BE2C (cell line): ENCODE measurements around the gene SASH1.

Experiments
- DNase-seq: peaks from one replicate; pipeline ENCODE4 v3.0.0-alpha.2; 2020
- H3K27me3 ChIP-seq: fragments of 250-450 bp; sonication (Bioruptor Pico); 2 replicates; pipeline ENCODE4 v1.5.1; 2020; ENCODE audit warnings: mild to moderate bottlenecking
- H3K36me3 ChIP-seq: fragments of 250-450 bp; sonication (Bioruptor Pico); 2 replicates; pipeline ENCODE4 v1.5.1; 2020; ENCODE audit warnings: mild to moderate bottlenecking
- H3K4me1 ChIP-seq: fragments of 250-450 bp; sonication (Bioruptor Pico); 2 replicates; pipeline ENCODE4 v1.5.1; 2020
- H3K4me3 ChIP-seq: 2 replicates; pipeline ENCODE4 v1.5.1; 2011; ENCODE audit warnings: low read depth, low read length
- H3K9me3 ChIP-seq: fragments of 250-450 bp; sonication (Bioruptor Pico); 2 replicates; pipeline ENCODE4 v1.5.1; 2020
- CTCF ChIP-seq: IDR thresholded peaks from 2 replicates; pipeline ENCODE4 v1.5.1; 2012; ENCODE audit warnings: mild to moderate bottlenecking, low read depth, low read length

Gene SASH1

DNA sequence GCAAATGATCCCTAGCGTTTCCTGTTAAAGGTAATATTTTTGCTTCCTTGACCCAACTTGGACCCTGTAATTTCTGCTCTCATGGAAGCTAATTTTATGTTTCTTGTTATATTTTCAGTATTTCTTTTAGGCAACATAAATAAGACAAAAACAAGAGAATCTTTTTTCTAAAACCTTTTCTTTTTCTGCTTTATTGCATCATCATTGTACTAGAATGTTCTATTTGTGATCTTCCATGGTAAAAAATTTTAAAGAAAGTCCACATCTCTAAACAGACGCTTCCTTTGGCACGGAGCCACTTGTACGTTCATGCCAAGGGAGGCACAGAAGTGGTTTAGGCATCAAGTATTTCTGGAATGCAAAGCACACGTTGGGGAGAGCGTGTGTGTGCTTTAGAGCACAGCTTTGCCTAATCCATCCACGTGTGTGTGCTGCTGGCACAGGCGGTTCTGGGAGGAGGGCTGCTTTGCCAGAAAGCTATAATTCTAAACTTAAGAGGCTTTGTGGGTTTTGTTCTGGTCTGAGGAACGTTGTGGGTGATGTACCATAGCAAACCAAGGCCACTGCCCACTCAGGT is 98.3 kb downstream of the SASH1 start:
- Histone ChIP-seq H3K36me3 (no peaks in the 10 kb centered on the region), H3K4me3 (no peak overlapping the region), H3K4me1 (no peaks in the 10 kb centered on the region), H3K9me3 (no peaks in the 10 kb centered on the region), H3K27me3 (no peaks in the 10 kb centered on the region)
- TF ChIP-seq CTCF: no peak
- no peak for DNase-seq

GRCh38 chr6:148441454-148441911 is 98.8 kb downstream of the SASH1 start:
- H3K27me3 ChIP-seq: no peaks in the 10 kb centered on the region
- no peak for TF ChIP-seq CTCF
- no peaks in the 10 kb centered on the region for H3K36me3 ChIP-seq
- H3K4me1 ChIP-seq: no peaks in the 10 kb centered on the region
- no peak overlapping the region for H3K4me3 ChIP-seq
- H3K9me3 ChIP-seq: no peaks in the 10 kb centered on the region
- DNase-seq: no peak

DNA sequence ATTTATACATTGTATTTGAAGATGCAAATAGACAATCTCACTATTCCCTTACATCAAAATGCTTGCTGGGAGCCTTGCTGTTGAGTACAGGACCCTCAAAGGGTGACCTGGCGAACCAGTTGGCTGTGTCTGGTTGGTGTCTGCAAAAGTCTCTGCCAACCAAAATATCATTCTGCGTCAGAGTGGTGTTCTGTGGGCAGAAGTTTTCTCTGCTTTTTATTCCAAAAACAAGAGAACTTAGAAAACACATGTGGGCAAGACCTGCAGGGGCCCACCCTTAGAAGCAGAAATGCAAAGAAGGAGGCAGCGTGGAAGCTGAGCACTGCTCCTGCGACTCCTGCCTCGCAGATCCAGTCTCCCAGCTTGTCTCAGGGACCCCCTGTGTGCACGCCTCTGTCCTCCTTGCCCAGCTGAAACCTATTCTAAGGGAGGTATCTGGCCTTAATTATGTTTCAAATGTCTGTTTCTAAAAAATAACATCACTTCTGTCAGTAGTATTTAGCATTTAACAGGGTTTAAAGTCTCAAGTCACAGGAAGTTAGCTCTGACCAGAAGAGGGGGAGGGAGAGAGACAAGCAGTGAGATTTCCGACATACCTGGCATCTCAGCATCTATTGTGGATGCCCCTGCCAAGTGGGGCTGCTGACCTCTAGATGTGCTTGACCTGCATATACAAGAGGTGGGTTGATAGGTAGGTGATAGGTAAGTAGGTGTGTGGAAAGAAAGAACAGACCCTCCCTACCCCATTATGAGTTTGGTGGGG is 101.3 kb downstream of the SASH1 start:
- Histone ChIP-seq H3K4me1 (no peaks in the 10 kb centered on the region), H3K9me3 (no peaks in the 10 kb centered on the region), H3K27me3 (no peaks in the 10 kb centered on the region), H3K36me3 (no peaks in the 10 kb centered on the region), H3K4me3 (no peak overlapping the region)
- no peak for DNase-seq
- no peak for TF ChIP-seq CTCF

DNA sequence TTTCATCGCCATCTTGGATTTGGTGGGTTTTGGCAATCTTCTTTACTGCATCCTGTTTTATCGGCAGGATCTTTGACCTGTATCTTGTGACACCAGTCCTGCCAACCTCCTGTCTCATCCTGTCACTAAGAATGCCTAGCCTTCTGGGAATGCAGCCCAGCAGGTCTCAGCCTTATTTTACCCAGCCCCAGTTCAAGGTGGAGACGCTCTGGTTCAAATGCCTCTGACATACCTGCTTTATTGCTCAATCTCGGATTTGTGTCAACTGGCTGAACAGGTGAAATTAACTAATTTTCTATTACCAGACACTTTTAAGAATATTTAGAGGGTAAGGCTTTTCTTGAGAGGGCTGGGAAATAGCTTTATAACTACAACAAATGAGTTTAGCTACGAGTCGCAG is 102.5 kb downstream of the SASH1 start:
- Histone ChIP-seq H3K27me3 (no peaks in the 10 kb centered on the region), H3K36me3 (no peaks in the 10 kb centered on the region), H3K4me1 (no peaks in the 10 kb centered on the region), H3K9me3 (no peaks in the 10 kb centered on the region), H3K4me3 (no peak overlapping the region)
- DNase-seq: no peak
- no peak for TF ChIP-seq CTCF

GRCh38 chr6:148445620-148446019 is 103.0 kb downstream of the SASH1 start:
- DNase-seq: no peak
- no peaks in the 10 kb centered on the region for H3K9me3 ChIP-seq
- no peaks in the 10 kb centered on the region for H3K4me1 ChIP-seq
- H3K27me3 ChIP-seq: no peaks in the 10 kb centered on the region
- H3K4me3 ChIP-seq: no peak overlapping the region
- no peak for TF ChIP-seq CTCF
- H3K36me3 ChIP-seq: no peaks in the 10 kb centered on the region

DNA sequence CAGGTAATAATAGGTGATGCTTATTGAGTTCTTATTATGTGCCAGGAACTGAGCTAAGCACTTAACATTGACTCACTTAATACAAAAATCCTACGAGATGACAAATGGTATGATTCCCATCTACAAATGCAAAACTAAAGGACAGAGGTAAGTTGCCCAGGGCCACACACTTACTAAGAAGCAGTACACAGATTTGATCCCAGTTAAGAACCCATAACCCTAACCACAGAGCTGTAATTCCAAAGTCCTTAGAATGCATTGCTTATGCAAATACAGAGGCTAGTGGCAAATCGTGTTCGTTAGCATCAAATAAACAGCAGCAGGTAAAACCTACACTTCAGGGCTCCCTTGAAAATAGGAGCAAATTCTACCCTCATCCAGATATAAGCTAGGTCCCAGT is 104.0 kb downstream of the SASH1 start:
- no peak for TF ChIP-seq CTCF
- Histone ChIP-seq H3K4me1 (no peaks in the 10 kb centered on the region), H3K4me3 (no peak overlapping the region), H3K27me3 (no peaks in the 10 kb centered on the region), H3K36me3 (no peaks in the 10 kb centered on the region), H3K9me3 (no peaks in the 10 kb centered on the region)
- no peak for DNase-seq
